GM23338 (cell line): ENCODE measurements around the gene C19orf81. TPM values are rescaled to one million over a fixed set of nuclear protein-coding genes. Genes with fewer than 3 reads are reported as not detected.

Experiments used
- ATAC-seq: fragments of 200-7000 bp; cut with Tn5 transposase; 3 replicates; pipeline ENCODE4 v1.9.1; 2020
- DNase-seq: peaks from one replicate; pipeline ENCODE4 v3.0.0-alpha.2; 2015; ENCODE audit warnings: low spot score
- H2AFZ ChIP-seq: fragments of 200-600 bp; sonication (generic); 2 replicates; pipeline ENCODE4 v1.8.0; 2016; ENCODE audit warnings: antibody characterized with exemption, mild to moderate bottlenecking, moderate library complexity
- H3F3A ChIP-seq: fragments of 200-600 bp; sonication (generic); replicated peaks from 2 replicates; pipeline ENCODE4 v1.8.0; 2017; ENCODE audit warnings: antibody characterized with exemption, mixed run types, low read depth
- H3K27ac ChIP-seq: fragments of 200-600 bp; sonication (generic); 2 replicates; pipeline ENCODE4 v1.6.1; 2016; ENCODE audit warnings: low read depth
- H3K27me3 ChIP-seq: fragments of 200-600 bp; sonication (generic); 2 replicates; pipeline ENCODE4 v1.8.0; 2016; ENCODE audit warnings: mild to moderate bottlenecking, mixed run types, moderate library complexity; ENCODE audit not compliant: insufficient read depth
- H3K36me3 ChIP-seq: fragments of 200-600 bp; sonication (generic); 2 replicates; pipeline ENCODE4 v1.8.0; 2016; ENCODE audit warnings: mild to moderate bottlenecking; ENCODE audit not compliant: insufficient read depth
- H3K4me1 ChIP-seq: fragments of 200-600 bp; sonication (generic); 2 replicates; pipeline ENCODE4 v1.8.0; 2016; ENCODE audit warnings: mild to moderate bottlenecking, moderate library complexity; ENCODE audit not compliant: insufficient read depth
- H3K4me2 ChIP-seq: fragments of 200-600 bp; sonication (generic); 2 replicates; pipeline ENCODE4 v1.7.1; 2017; ENCODE audit warnings: mixed run types
- H3K4me3 ChIP-seq: fragments of 200-600 bp; sonication (generic); 2 replicates; pipeline ENCODE4 v1.6.1; 2016; ENCODE audit warnings: mixed run types
- H3K79me2 ChIP-seq: fragments of 200-600 bp; sonication (generic); replicated peaks from 2 replicates; pipeline ENCODE4 v1.8.0; 2017; ENCODE audit warnings: mild to moderate bottlenecking; ENCODE audit not compliant: insufficient read depth
- H3K9me2 ChIP-seq: fragments of 200-600 bp; sonication (generic); 2 replicates; pipeline ENCODE4 v1.8.0; 2017; ENCODE audit not compliant: insufficient read depth
- H4K20me1 ChIP-seq: fragments of 200-600 bp; sonication (generic); replicated peaks from 2 replicates; pipeline ENCODE4 v1.8.0; 2017; ENCODE audit warnings: mild to moderate bottlenecking; ENCODE audit not compliant: insufficient read depth
- H3K27ac Mint-ChIP-seq: 2 replicates; pipeline ENCODE4 v1.8.0; 2020; ENCODE audit warnings: inconsistent platforms, mild to moderate bottlenecking, moderate library complexity, mixed read lengths
- H3K27me3 Mint-ChIP-seq: 3 replicates; pipeline ENCODE4 v1.8.0; 2022; ENCODE audit warnings: low read depth, mild to moderate bottlenecking, moderate library complexity, mixed read lengths, inconsistent platforms; ENCODE audit not compliant: insufficient read depth, poor library complexity
- H3K36me3 Mint-ChIP-seq: 3 replicates; pipeline ENCODE4 v1.8.0; 2021; ENCODE audit warnings: low read depth, mild to moderate bottlenecking, inconsistent platforms, moderate library complexity, mixed read lengths
- H3K4me1 Mint-ChIP-seq: 3 replicates; pipeline ENCODE4 v1.8.0; 2020; ENCODE audit warnings: mild to moderate bottlenecking, inconsistent platforms, mixed read lengths
- H3K4me3 Mint-ChIP-seq: 3 replicates; pipeline ENCODE4 v1.8.0; 2021; ENCODE audit warnings: moderate library complexity, mild to moderate bottlenecking, inconsistent platforms, mixed read lengths
- H3K9me3 Mint-ChIP-seq: 3 replicates; pipeline ENCODE4 v1.8.0; 2020; ENCODE audit warnings: moderate library complexity, mild to moderate bottlenecking, inconsistent platforms, mixed read lengths
- CREB1 ChIP-seq: fragments of 250-450 bp; sonication (Bioruptor Pico); IDR thresholded peaks from 2 replicates; pipeline ENCODE4 v1.5.0; 2020; ENCODE audit warnings: low read depth, mild to moderate bottlenecking, moderate library complexity
- CTCF ChIP-seq, 2 experiments: fragments of 200-600 bp in 1 of 2; sonication (generic) in 1 of 2; conservative IDR thresholded peaks; 2 replicates each; pipeline versions ENCODE4 v1.5.1 to v1.6.1; 2016 to 2017; ENCODE audit warnings: antibody characterized with exemption in 2 of 2, low read depth in 2 of 2, mild to moderate bottlenecking in 2 of 2, moderate library complexity in 1 of 2
- JUNB ChIP-seq: IDR thresholded peaks from one replicate; pipeline ENCODE4 v1.6.1; 2016; ENCODE audit warnings: antibody characterized with exemption; ENCODE audit not compliant: unreplicated experiment
- POLR2AphosphoS5 ChIP-seq: IDR thresholded peaks from 2 replicates; pipeline ENCODE4 v1.6.1; 2016; ENCODE audit warnings: antibody characterized with exemption, low read depth
- REST ChIP-seq: IDR thresholded peaks from one replicate; pipeline ENCODE4 v1.6.1; 2018; ENCODE audit warnings: antibody characterized with exemption; ENCODE audit not compliant: unreplicated experiment
- ZNF331 ChIP-seq: fragments of 250-450 bp; sonication (Bioruptor Pico); IDR thresholded peaks from 2 replicates; pipeline ENCODE4 v1.5.0; 2020; ENCODE audit warnings: low read depth, mild to moderate bottlenecking, moderate library complexity
- ZNF462 ChIP-seq: fragments of 250-450 bp; sonication (Bioruptor Pico); IDR thresholded peaks from 2 replicates; pipeline ENCODE4 v1.5.0; 2020; ENCODE audit warnings: mild to moderate bottlenecking, moderate library complexity
- polyA plus RNA-seq: library from polyadenylated mRNA; unstranded; fragments of >200 nt; fragmentation: Nextera tagmentation; extraction: Ambion mirVana; gene quantifications from 2 replicates; pipeline ENCODE4 v1.2.1, GENCODE V29; 2016
- total RNA-seq: library from RNA; depleted of rRNA; stranded (reverse); fragments of >200 nt; shearing (Covaris generic); gene quantifications from 2 replicates; pipeline ENCODE4 v1.2.3, GENCODE V29; 2014

Gene C19orf81
- total and polyA plus RNA-seq, 2 experiments from 2014 or later: 23.2 to 54.3 TPM

GRCh38 chr19:50646074-50646807 lies 3.0 kb upstream of the C19orf81 start:
- Histone ChIP-seq H3K9me2 (no peaks in the 10 kb centered on the region), H3K4me1 (peaks cover 10% of the 10 kb centered on the region; the same call in 1 of the 2 replicates), H4K20me1 (no peaks in the 10 kb centered on the region), H3K36me3 (no peaks in the 10 kb centered on the region), H3K4me2 (no peak overlapping the region), H3K27me3 (peaks cover 29% of the 10 kb centered on the region), H3K27ac (no peak overlapping the region), H3F3A (no peaks in the 10 kb centered on the region), H2AFZ (no peak overlapping the region), H3K79me2 (no peaks in the 10 kb centered on the region), H3K4me3 (no peak overlapping the region)
- no peaks in the 10 kb centered on the region; the same call in none of the 3 replicates for H3K9me3 Mint-ChIP-seq
- peaks cover 10% of the 10 kb centered on the region for H3K27me3 Mint-ChIP-seq
- no peaks in the 10 kb centered on the region for H3K4me1 Mint-ChIP-seq
- no peak for TF ChIP-seq POLR2AphosphoS5
- no peak overlapping the region for H3K4me3 Mint-ChIP-seq
- peaks cover 31% of the 10 kb centered on the region for H3K36me3 Mint-ChIP-seq
- DNase-seq: no peak
- ATAC-seq: no peak
- H3K27ac Mint-ChIP-seq: no peak overlapping the region

- H3K4me1 Mint-ChIP-seq: no peaks in the 10 kb centered on the region
- H3K36me3 Mint-ChIP-seq: peaks cover 29% of the 10 kb centered on the region
- Histone ChIP-seq H3K9me2 (no peaks in the 10 kb centered on the region), H2AFZ (no peak overlapping the region), H3K27ac (no peak overlapping the region), H3F3A (no peaks in the 10 kb centered on the region), H3K36me3 (no peaks in the 10 kb centered on the region), H3K79me2 (no peaks in the 10 kb centered on the region), H3K4me1 (peaks cover 10% of the 10 kb centered on the region), H3K27me3 (peaks cover 29% of the 10 kb centered on the region), H4K20me1 (no peaks in the 10 kb centered on the region), H3K4me3 (no peak overlapping the region), H3K4me2 (no peak overlapping the region)
- no peak overlapping the region for H3K4me3 Mint-ChIP-seq
- no peak overlapping the region for H3K27ac Mint-ChIP-seq
- H3K9me3 Mint-ChIP-seq: peaks cover 11% of the 10 kb centered on the region
- ATAC-seq: no peak
- DNase-seq: no peak
- H3K27me3 Mint-ChIP-seq: peaks cover 13% of the 10 kb centered on the region
- no peak for TF ChIP-seq ZNF462
- no peak for TF ChIP-seq ZNF331 (CRISPR knock-in tag)
- TF ChIP-seq CTCF (conservative IDR thresholded peaks at IDR 0.05; ENCODE audit: low read depth in 2 of 2): no peak
- no peak for TF ChIP-seq JUNB
- TF ChIP-seq POLR2AphosphoS5: no peak
- no peak for TF ChIP-seq REST
- no peak for TF ChIP-seq CREB1
Observed at GRCh38 chr19:50647879-50648615, 1.2 kb upstream of the C19orf81 start.
